ENCODE measurements around the gene SETDB1.

GRCh38 chr1:150944856-150945255 lies 18.7 kb downstream of the SETDB1 start:
- no peak for TF ChIP-seq CTCF (IDR thresholded peaks at IDR 0.05)
- TF ChIP-seq POLR2A (IDR thresholded peaks at IDR 0.05) = no peak
